Fibroblast of upper back skin (primary cell): Measurements from ENCODE around the gene ERCC3.

Experiments
- DNase-seq: peaks from one replicate; pipeline ENCODE4 v3.0.0-alpha.2; 2013

The ERCC3 gene

DNA sequence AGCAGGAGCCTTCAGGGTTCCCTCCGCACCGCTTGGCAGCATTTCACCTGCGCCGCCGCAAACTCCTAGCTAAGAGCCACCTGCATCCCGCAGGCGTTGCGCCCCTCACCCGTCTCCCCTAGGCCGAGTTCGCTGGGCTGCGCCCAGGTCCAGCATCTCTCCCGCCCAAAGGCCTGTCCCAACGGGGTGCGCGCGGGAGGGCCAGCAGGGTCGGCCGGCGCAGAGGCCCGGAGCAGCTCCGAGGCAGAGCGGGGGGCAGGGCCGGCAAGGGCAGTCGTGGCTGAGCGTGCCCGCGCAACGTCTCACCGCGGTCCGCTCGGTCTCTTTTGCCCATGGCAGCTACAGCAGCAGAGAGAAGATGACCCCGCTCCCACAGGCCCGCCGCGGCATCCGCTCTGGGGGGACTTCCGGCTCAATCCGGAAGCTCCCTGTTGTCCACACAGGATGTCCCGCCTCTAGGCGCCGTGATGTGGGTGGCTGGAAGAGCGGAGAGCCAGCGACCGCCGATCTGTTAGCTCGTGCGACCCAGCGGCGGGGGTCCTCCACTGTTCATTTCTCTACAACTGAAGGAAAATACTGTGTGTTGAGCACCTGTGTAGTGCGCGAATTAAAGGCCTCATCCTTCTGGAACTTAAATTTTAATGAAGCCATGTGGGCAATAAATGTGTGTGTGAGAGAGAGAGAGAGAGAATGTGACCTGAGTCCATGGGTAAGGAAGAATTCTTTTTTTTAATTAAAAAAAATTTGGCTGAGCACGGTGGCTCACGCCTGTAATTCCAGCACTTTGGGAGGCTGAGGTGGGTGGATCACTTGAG lies at the start of gene ERCC3:
TSS of gene ERCC3 (minus strand) at position 397 of the 815 bp plus-strand sequence. CDS start at position 334, 63 bp downstream.
- peak; percentile 84 for DNase-seq

DNA sequence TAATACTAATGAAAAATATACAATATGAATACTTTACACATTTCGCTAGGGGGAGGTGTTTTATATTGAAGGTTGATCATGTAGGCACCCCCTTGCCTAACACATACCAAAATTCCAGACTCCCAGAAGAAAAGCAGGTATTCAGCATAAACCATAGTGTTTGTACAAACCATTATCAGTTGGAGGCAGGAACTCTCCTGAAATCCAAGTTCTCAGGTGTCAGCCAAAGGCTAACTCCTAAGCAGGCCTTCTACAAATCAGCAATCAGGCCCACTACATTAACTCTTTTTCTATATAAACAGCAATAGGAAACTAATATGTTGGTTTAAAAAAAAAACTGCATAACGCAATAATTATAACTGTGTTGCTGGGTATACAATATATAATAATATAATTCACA lies 49.3 kb upstream of the ERCC3 start:
- DNase-seq: no peak

GRCh38 chr2:127342101-127342500 lies 48.2 kb upstream of the ERCC3 start:
- no peak for DNase-seq

DNA sequence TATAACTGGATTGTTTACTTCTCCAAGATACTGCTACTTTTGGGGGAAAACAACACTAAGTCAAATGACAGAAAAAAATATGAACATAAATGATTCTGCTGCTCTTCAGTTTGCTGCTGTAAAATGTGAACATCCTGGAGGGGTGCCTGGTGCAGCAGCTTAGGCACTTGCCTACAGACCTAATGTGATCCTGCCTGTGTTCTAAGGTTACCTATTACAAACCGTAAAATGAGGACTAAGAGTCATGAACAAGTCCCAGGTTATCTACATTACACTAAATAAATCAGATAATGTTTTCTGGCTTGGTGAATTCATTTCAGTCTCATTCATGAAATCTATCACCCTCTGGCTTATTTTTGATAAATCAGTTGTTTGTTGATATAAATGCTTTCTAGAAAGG lies 38.4 kb upstream of the ERCC3 start:
- no peak for DNase-seq

DNA sequence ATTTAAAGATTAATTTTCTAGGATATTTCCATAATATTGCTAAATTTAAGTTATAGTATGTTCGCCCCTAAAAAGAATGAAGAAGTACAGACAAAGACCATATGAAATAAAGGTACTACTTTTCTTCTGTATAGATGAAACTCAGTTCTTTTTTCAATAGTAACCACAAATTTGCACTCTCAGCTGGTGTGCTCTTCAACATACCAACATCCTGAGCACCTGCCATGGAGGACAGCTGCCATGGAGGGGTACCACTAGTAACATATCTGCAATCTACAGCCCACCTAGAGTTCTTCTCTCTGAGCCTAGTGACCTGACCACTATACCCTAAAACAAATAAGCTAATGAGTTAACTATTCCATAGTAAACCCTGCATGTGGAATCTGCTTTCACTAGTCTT lies 36.8 kb upstream of the ERCC3 start:
- DNase-seq: no peak

DNA sequence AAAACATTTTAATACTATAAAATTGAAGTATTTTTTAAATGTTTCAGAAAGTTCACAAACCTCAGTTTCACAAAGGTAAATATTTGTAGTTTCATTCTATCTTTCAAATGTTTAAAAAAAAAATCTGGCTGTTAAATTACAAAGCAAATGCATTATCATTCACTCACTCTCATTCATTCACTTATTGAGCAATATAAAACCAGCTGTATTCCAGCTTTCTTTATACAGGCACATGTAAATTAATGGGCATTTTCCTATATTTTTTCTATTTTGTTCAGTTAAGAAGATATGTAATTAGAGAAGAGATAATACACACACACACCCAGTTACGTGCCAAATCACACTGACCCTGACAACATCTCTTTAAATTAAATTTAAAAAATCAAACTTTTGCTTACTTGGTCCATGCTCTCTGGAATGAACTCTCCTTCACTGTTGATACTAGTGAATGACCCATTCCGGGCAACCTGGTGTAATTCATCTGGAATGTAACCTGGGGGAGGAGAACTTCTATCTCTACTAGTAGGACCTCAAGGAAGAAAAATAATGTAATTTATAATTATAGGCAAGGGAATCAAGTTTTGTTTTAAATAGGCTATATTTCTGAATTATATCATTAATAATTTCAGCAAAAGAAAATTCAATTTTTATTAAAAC lies 32.5 kb upstream of the ERCC3 start:
- DNase-seq: no peak

- peak; percentile 49 for DNase-seq
Measured at GRCh38 chr2:127324635-127325034, 30.7 kb upstream of the ERCC3 start.

DNA sequence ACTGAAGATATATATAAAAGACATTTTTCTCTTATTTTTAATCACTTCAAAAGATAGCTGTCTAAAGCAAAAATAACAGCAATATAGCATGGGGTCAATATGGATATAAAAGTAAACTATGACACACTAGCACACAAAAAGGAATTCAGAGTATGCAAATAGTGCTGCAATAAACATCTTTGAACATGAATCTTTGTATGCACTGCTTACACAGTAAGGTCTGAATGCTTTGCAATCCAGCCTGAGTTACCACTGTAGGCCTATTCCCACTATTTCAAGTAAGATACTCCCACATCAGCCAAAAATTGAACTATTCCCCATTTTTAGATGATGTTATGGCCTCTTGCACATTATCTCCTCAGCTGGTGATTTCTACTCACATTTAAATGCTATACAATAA lies 27.4 kb upstream of the ERCC3 start:
- no peak for DNase-seq

GRCh38 chr2:127320586-127321275 lies 26.8 kb upstream of the ERCC3 start:
- no peak for DNase-seq

DNA sequence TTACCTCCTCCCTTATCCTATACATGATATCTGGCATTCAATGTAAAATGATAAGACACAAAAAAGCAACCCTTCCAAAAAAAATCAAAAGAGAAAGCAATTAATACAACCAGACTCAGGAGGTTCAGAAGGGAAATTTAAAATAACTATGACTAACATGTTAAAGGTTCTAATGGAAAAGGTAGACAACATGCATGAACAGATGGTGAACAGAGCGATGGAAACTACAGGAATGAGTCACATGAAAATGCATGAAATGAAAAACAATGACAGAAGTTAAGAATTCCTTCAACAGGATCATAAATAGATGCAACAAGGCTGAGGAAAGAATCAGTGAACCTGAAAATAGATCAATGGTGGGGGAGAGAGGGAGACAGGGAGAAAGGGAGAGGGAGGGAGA lies 26.1 kb upstream of the ERCC3 start:
- no peak for DNase-seq

DNA sequence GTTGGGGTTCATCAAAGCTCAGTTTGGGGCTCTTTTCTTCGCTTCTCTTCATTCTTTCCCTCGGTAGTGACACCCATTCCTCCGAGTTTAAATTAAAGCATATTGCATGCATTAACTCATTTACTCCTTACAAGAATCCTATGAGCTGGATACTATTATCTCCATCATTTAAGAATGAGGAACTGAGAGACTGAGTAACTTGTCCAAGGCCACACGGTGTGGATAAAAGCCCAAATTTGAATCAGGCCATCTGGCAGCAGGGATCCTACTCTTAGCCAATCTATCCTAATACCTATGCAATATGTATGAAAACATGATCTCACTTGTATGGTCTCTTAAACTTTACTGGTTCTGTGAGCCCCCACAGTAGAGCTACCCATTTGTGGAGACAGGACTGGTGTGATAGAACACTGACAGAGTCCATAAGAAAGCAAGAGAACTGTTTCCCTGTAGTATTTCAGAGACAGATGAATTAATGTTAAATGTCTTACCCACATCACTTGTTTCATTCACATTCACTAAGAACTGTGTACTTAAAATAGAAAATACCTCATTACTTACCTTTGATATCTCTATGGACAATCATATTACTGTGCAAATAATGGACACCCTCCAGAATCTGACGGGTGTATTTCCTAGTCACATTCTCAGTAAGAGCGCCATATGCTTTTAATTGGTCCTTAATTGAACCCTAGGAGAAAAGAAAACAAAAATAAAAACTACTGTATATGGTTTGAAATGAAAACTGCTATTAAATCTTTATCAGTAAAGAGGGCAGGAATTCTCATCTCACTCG lies 20.4 kb upstream of the ERCC3 start:
- no peak for DNase-seq

- no peak for DNase-seq
Measured at GRCh38 chr2:127313406-127313805, 19.5 kb upstream of the ERCC3 start.

DNA sequence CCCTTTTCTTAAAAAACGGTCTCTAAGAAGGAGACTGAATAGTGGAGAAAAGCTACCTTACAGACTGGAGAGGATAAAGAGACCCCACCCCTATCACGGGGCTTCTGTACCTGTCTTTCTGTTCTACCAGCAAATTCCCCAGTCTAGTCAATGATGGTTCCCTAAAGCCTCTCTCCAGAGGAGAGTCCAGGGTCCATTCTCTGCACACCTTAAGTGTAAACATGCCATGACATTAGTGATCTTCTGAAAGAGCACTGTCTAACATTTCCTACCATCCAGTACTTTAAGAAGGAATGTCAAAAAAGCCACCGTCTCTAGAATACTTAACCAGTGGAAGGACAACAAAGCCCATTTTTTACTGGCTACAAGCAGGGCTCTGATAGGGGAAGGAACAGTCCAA lies 17.0 kb upstream of the ERCC3 start:
- no peak for DNase-seq

DNA sequence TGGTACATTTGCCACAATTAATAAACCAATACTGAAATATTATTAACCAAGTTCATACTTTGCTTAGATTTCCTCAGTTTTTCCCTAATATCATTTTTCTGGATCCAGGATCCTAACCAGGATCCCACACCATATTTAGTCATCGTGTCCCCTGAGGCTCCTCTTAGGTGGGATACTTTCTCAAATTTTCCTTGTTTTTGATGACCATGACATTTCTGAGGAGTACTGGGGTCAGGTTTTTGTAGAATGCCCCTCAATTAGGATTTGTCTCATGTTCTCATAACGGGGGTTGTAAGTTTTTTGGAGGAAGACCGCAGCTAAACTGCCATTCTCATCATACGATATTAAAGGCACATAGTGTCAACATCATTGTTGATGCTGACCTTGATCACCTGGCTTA lies 15.5 kb upstream of the ERCC3 start:
- DNase-seq: no peak

DNA sequence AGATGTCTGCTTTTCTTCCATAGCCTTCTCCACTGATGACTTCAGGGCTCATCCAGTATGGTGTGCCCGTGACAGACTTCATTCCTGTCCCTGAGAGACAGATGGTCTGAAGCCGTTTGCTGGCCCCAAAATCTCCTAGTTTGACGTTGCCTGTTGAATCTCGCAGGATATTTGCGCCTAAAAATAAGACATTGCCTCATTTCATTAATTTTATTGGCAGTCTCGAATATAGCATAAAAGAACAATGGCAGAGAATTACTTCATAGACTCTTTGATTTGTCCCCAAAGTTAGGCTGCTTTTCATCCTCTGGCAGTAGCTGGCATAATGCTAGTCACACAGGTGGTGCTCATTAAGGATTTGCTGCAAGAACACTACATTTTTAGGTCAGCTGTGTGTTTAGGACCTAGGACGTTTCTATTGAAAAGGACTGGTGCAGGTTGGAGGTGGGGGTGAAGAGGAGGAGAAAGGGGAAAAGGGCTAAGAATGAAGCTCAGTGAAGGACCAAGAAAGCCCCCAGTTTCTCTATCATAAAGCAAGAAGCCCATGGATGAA lies 14.7 kb upstream of the ERCC3 start:
- DNase-seq: no peak

DNA sequence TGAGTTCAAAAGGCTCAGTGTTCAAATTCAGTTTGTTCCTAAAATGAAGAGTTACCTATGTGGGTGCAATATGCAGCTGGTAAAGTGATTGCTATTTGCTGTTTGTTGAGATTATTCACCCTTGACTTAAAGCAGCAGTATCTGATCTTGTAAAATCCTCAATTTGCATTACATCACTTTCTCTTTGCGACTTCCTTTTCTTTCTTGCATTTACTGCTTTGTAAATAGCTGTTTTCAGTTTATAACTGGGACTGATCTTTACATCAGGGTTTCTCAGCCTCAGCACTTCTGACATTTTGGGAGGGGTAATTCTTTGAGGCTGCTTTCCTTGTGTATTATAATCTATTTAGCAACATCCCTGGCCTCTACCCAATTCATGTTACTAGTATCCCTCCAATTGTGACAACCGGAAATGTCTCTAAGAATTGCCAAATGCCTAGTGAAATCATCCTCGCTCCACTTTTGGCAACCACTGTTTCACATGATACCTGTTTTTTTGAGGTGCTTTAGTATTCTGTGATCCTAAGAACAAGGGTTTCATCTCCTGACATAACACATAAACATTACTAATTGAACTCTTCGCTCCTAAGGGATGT lies 12.1 kb upstream of the ERCC3 start:
- no peak for DNase-seq

GRCh38 chr2:127302168-127302567 lies 8.2 kb upstream of the ERCC3 start:
- DNase-seq: no peak

DNA sequence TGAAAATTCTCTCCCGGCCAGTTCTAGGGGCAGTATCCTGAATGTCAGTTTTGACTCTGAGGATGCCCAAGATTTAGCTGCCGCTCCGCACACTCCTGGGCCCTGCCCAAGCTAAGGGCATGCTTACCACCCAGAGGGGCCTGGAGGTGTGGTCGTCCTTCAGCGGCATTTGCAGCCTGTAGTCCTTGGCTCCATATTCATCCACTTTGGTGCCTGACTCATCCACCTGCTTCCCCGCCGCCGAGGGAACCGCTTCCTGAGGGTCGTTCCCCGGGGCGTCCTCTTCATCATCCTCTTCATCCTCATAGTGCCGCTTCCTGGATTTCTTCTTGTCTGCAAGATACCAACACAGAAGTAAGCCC lies 577 bp downstream of the ERCC3 start:
- no peak for DNase-seq

DNA sequence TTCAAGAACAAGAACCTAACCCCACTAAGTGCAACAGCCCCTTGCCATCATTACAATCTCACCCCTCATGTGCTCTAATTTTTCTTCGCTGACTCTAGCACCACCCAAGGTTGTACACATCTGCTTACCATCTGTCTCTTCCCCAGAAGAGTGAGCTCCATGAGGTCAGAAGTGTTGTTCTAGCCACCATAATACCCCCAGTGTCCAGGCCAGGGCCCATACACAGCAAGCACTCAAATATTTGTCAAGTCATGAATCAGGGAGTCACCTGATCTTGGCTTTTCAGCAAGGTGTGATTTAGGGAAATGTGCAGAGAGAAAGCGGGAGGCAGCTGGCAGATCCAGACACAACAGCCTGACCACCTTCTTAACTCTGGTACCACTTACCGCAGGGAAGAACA lies 5.7 kb downstream of the ERCC3 start:
- DNase-seq: no peak

GRCh38 chr2:127283275-127283674 lies 10.7 kb downstream of the ERCC3 start:
- no peak for DNase-seq

GRCh38 chr2:127280693-127281092 lies 13.3 kb downstream of the ERCC3 start:
- no peak for DNase-seq

DNA sequence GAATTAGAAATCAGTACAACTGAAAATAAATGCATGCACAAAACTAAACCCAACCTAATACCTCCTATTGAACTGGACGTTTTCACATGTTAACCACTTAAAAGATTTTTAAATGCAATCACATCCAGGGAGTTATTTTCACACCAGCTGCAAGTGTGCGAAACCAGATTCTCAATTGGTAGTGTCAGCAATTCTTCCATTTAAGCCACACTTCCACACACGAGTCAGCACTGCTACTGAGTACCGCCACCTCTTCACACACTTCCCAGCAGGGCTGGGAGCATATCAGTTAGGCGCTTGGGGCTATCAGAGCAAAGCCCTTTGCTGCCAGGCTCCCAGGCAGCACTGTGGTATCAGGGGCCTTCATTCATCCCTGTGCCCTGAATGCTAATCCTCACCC lies 14.2 kb downstream of the ERCC3 start:
- DNase-seq: no peak

DNA sequence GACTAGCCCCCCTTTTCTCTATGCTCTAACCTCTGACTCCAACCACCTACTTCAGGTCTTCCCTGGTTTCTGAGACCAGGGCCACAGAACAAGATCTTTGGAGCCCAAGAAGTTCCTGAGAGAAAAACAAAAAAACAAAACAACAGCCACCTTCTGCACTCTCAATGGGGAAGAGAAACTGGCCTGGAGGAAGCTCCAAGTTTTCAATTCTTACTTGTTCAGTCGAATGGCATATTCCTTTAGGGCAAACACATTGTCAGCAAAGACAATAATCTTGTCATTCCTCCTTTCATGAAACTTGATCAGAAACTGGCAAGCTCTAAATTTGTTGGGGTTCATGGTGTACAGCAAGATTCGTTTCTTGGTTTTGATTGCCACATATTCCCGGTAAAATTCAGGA lies 15.0 kb downstream of the ERCC3 start:
- DNase-seq: no peak
